Stimulated activated CD4-positive, alpha-beta T cell treated with anti-CD3 and anti-CD28 coated beads, Interleukin-1b, Interleukin-23, amount 100 ng/mL, for 4 hours (primary cell): ENCODE data around the gene HUNK.

Experiments used
- DNase-seq, 2 donors: peaks; one replicate each; pipeline ENCODE4 v3.0.0-alpha.2; 2020; ENCODE audit warnings: low read depth in 2 of 2

The HUNK gene

DNA sequence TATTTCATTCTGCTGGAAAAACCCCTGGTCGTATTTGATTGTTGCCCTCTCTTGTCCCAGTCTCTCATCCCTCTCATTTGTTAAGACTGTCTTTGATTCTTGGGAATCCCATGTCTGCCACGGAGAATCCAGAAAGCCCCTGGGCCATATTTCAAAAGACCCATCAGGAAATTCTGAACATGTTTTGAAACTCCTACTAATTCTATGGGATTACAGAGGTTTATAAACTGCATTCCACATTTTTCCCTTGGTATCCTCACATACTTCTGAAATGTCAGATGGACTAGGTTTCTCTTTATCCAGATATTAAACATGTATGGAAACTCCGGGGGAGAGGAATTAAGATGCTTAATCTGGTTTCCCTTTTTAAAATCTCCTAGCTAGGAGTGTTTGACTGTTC is 80.0 kb downstream of the HUNK start:
- DNase-seq, result no peak

DNA sequence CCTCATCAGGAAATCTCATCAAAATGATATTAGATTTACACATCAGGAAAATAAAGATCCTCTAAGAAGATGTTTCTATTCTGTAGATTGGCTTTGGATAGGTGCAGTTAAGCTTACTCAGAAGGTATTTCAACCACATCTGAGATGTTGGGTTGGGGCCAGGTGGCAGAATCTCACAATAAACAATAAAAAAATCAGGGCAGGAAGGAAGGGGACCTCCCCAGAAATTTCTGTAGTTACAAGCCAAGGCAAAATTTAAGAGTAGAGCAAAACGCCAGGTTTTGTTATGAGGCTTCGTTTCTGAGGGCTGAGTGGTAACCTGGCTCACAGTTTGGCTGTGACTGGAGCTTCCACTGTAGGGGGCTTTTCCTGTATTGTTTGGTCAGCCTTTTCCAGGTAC is 84.8 kb downstream of the HUNK start:
- DNase-seq, result no peak

DNA sequence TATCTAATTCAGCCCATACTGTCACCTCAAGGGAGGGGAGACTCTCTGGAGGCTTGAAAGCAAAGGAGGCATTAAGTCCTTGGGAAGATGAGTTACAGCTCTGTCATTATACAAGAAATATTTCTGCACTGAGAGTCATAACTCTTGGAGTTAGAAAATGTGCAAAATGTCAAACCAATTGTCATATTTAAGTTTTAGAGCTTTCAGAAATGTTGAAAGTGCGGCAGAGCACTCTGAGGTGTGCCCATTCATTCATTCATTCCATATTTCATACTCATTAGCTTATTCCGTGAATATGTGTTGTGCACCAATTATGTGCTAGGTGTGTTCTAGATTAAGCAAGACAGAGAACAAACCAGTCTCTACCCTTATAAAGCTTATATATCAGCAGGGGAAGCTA is 87.1 kb downstream of the HUNK start:
- DNase-seq, result no peak

DNA sequence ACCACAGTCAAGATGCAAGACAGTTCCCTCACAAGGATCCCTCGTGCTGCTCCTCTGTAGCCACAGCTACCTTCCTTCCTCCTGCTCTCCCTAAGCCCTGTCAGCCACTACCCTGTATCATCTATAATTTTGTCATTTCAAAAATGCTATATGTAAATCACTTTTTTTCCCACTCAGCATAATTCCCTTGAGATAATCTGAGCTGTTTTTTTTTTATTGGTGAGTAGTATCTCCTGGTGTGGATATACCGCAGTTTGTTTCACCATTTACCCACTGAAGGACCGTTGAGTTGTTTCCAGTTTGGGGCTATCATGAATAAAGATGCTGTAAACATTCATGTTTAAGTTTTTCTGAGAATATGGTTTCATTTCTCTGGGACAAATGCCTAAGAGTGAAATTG is 88.2 kb downstream of the HUNK start:
- DNase-seq, result no peak

DNA sequence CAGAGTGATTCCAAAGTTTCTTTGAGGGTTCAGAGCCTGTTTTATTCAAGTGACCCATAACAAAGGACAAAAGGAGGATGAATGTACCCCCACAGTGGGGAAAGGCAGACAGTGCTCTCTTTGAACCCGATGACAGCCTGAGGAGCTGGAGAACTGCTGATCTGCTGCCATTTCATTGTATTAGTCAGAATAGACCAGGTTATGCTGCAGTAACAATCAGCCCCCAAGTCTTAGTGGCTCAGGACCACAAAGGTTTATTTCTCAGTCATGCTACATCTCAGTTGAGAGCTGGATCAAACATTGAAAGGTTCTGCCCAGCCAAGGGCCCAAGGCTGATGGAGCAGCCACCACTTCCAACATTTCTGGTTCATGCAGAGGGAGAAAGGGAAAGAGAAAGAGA is 88.9 kb downstream of the HUNK start:
- DNase-seq, result no peak

DNA sequence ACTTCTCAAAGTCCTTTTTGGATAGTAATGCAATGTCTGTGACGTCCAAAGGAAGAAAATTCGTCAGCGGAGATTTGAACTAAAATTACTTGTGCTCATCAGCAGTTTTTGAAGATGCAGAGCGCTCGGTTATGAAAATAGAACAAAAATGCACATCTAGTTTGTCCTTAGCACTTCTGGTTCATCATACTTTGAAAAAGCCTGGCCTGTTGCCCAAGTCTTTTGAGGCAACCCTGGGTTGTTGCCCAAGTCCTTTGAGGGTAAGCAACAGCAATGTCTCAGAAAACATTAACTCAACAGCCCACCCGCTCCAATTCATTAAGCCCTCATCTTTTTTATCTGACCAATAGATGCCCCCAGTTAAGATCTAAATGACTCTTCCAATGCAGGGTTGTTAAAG is 91.9 kb downstream of the HUNK start:
- DNase-seq, result no peak

DNA sequence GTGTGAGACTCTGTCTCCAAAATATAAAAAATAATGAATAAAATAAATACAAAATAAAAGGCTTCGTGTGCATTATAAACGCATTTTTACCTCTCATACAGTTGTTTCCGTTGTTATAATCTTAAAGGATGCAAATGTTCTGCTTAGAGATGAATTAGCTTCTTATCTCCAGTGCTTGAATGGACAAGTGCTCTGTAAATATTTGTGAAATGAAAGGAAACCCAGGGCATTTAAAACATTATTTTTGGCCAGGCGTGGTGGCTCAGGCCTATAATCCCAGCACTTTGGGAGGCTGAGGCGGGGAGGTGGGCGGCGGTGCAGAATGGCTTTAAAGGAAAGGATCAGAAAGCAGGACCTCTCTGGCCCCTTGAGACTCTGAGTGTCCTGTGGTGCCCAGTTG is 94.5 kb downstream of the HUNK start:
- DNase-seq, result no peak

DNA sequence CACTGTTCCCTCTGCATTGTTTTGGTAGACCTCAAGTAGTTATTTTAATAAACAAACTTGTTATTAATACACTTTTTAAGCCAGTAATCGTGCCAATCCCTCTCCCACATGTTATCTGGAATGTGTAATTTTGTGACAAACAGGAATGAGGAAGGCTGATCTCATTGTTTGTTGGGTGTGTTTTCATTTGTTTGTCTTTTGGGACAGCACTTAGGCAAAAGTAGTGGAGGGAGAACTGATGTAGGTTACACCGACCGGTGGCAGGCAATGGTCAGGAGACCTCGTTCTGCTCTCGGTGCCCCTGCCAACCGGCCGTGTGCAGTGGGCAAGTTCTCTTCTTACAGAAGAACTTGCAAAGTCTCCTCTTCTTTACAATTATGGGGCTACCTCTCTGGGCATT is 99.8 kb downstream of the HUNK start:
- DNase-seq, result no peak

DNA sequence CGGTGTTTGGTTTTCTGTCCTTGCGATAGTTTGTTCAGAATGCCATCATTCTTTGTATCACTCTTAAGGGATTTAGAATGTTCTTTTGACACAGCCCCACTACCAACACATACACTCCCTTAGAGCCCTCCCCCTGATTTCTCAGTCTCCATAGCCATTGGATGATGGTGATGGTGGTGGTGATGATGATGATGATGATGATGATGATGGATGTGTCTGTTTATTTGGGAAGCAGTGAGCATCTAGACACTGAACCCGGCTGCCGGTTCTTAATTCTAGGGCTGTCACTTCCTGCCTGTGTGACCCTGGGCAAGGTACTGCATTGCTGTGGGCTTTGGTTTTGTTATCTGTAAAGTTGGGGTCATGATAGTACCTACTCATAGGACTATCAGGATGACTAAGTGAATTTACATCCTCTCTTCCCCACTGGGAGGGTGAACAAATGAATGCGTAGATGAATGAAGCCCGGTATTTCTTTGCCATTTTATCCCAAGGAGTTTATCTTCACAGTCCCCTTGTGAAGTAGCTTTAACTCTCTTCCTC is 100.7 kb downstream of the HUNK start:
- DNase-seq, result no peak

DNA sequence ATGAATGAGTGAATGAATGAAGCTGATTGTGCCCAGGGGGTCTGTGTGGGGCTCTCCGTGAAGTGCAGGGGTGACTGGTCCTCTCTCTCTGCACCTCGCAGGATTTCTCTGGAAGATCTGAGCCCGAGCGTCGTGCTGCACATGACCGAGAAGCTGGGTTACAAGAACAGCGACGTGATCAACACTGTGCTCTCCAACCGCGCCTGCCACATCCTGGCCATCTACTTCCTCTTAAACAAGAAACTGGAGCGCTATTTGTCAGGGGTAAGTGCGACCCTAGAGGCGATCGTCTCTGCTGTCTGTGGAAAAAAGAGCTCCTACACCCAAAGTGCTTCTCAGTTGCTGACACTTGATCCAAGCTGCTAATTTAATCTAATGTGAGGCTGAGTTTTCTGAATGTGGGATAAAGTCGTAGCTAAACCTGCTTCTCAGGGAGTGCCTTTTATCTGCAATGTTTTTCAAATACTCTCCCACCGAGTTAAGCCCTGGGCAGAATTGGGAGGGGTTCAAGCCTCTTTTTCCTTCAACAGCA is 101.7 kb downstream of the HUNK start:
- DNase-seq, result no peak

DNA sequence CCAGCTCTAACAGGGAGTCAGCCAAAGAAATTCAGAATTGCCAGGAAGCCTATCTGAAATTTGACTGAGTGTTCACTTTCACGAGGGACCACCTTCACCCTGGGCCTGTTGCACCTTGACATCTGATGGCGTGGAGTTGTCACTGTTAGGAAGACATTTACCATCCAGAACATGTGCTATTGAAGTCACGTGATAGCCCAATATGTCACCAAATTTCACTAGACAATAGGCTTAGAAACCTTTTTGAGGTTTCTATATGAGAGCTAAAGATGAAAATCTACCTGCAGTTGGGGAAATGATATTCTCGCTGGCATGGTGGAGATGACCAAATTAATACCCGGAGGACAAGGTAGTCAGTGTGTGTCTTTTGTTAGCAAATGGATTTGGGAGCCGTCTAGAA is 102.7 kb downstream of the HUNK start:
- no peak for DNase-seq

DNA sequence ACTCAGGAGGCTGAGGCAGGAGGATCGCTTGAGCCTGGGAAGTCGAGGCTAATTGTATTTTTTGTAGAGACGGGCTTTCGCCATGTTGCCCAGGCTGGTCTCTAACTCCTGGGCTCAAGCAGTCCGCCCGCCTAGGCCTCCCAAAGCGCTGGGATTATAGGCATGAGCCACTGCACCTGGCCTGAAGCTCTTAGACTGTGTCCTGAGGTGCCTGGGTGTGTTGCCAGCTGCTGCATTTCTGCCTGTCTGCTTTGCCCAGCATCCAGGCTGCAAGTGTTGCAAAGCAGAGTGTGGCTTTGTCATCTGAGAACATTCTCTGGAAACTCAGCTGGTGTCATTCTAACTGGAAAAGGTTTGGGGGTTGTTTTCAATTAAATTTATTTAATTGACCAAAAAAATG is 105.0 kb downstream of the HUNK start:
- no peak for DNase-seq

DNA sequence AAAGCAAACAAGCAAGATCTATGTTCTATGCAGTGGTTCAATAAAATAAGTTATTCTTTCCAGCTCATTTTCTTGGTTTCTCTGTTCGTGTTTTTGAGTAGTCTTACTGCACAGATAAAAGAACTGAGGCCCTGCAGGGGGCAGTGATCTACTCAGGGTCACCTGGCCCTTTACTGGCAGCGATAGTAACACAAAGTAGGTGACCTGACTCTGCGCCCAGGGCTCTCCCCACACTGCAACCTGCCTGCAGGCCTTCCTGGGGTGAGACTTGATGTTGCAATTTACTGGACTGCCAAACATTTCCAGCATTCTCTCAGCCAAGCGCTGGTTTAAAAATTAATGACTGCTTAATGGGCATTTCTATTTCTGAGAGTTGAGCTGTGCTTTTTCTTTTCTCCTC is 110.3 kb downstream of the HUNK start:
- DNase-seq, result no peak

DNA sequence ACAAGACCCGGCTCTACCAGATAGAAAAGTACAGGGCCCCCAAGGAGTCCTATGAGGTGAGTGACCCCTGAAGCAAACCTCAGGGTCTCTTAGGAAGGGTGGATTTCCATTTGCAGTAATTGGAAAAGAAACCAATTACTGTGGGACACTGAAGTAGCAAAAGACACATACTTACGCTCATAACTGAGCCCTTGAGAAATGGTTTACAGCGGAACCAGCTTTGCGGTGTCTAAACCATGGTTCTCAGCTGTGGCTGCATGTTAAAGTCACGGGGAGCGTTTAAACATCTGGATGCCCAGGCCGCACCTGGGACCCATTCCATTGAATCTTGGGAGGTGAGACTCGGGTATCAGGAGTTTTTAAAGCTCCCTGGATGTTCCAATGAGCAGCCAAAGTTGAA is 110.7 kb downstream of the HUNK start:
- no peak for DNase-seq

DNA sequence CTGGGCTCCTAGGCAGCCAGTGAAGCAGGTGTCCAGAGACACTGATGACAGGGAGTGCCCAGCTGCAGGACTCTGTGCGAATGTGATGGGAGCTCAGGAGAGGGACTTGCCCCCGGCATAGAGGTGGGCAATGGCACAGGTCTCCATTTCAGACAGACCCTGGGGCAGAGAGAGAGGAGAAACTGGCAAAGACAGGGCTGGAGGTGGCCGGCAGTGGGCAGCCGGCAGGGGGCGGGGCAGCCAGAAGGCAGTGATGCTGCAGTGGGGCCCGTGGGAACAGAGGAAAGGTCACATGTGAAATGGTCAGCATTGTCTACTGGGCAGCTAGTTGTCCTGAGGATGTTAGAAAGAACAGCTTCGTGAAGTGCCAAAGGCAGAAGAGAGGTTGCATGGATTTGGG is 112.6 kb downstream of the HUNK start:
- DNase-seq, result no peak

DNA sequence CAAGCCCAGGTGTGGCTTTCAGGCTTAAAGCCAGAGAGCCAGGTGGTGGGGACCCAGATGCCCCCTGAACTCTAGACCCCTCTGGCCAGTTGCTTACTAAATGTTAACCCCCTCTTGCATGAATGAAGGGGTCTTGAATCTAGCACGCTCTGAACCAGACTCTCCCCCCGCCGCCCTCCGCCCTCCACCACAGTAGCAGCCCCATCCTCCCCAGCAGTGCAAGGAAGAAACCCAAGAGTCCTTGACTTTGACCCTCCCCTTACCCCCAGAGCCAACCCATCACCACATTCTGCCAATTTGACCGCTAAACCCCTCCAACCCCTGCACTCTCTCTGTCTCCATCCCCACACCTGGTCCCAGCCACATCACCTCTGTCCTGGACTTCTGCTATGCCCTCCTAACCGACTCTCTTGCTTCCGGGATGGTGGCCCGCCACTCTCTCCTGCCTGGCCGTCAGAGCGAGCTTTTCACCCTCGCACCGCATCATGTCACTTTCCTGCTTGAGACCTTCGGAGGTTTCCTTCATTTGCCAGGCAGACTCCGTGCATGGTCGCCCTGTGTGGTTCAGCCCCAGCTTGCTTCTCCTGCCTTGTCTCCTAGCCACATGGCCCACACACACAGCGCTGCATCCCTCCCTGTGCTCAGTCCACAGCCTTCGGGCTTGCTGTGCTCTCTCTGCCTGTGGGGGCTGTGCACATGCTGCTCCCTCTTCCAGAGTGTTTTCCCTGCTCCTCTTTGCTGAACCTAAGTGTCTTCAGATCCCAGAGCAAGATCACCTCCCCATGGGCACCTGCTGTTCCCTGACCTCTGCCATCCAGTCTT is 113.4 kb downstream of the HUNK start:
- no peak for DNase-seq

DNA sequence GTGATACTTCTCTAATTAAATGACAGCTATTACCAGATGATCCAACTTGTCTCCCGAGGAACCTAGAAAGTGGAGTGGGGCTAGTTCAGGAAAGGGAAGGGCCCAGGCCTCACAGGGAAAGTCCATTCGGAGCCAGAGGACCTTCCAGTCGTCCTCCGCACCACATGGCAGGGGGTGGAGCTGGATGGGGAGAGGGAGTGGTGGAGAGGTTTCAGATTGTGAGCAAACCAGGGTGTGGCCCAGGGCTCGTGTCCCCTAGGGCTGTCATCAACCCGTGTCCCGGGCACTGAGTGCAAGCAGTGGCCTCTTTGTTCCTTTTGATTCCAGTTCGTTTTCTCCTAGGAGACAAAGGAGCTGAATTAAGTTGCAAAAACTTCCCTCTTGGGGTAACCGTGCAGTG is 114.9 kb downstream of the HUNK start:
- DNase-seq, result no peak

DNA sequence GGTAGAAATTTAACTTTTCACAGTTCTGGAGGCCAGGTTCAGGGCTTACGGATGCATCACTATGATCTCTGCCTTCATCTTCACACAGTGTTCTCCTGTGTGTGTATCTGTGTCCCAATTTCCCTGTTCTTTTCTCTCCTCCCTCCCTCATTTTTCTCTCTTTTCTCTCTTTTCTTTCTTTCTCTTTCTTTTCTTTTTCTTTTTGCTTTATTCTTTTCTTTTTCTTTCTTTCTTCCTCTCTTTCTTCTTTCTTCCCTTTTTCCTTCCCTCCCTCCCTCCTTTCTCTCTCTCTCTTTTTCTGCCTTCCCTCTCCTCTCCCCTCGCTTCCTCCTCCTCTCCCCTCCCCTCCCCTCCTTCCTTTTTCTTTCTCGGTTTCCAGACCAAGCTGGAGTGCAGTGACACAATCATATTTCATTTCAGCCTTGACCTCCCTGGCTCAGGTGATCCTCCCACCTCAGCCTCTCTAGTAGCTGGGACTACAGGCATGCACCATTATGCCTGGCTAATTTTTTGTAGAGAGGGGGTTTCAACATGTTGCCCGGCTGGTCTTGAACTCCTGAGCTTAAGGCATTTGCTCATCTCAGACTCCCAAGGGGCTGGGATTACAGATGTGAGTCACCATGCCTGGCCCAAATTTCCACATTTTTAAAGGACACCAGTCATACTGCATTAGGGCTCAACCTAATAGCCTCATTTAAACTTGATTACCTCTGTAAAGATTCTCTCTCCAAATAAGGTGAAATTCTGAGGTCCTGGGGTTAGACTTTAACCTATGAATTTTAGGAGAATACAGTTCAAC is 115.9 kb downstream of the HUNK start:
- no peak for DNase-seq

DNA sequence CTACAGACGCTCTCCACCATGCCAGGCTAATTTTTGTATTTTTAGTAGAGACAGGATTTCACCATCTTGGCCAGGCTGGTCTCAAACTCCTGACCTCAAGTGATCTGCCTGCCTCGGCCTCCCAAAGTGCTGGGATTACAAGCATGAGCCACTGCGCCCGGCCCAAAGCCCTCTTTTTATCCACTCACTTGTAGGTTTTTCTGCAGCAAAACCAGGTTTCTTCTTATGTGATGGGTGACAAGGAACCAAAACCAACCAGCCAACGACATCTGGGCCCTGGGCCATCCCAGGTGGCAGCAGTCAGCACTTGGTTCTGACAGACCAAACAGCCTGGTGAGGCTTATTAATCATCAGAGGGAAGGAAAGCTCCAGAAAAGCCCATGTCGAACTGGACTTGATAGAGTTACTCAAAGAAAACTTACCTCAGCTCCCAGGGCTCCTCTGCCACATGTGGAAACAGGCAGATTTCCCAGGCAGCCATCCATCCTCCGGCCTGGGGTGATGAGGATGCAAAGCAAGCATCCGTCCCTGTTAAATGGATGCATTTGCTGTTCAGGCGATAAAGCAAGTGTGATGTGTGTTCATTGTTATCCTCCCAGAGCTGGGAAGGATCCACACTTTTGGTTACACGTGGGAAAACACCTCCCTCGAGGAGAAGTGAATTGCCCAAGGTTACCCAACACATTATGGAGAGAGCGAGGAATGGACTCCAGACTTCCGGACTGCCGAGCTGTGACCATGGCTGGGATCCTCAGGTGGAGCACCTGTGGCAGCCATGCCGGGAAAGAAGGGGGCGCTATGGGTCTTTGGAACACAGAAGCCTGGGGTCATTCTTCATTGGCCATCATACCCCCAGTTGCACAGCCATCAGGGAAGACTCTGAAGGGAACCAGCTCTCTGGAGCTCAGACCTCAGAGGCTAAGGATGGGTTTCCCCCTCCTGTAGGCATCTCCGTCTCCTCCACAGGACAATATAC is 118.8 kb downstream of the HUNK start:
- DNase-seq, result no peak

DNA sequence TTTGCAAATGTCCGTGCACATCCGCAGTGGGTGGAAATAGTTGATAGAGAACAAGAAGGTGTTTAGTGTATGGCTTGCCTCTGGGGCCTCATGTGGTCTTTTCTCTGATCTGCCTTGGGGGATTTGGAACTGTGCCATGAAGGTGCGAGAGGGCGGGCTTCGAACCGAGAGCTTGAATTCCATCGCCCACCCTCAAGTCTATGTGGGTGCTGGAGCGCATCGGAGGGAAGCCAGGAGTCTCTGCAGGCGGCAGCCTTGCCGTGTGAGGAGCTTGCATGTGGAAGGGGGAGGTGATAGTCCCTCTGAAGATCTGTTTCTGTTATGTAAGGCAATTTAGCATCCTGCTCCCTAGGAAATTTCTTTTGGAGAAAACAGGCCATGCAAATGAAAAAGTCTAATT is 119.6 kb downstream of the HUNK start:
- DNase-seq, result no peak
